Measurements from ENCODE around the gene NHLRC2. TPM values are rescaled to one million over a fixed set of nuclear protein-coding genes. Genes with fewer than 3 reads are reported as not detected.

NHLRC2 gene
- total RNA-seq, 1 experiment from 2014 or later = 30.8 TPM

- CTCF ChIA-PET = no interaction called here
- intact Hi-C loops (cut with micrococcal nuclease; ENCODE audit: unreplicated experiment) = no loop called here
Observed at GRCh38 chr10:113927440-113927839, 73.0 kb downstream of the NHLRC2 start.

GRCh38 chr10:113928830-113929229, 74.4 kb downstream of the NHLRC2 start:
- no peaks in the 10 kb centered on the region for H3K4me1 ChIP-seq
- Mint-ChIP-seq H3K4me1 (ENCODE audit: low read depth, unreplicated experiment) (no peaks in the 10 kb centered on the region), H3K9me3 (ENCODE audit: unreplicated experiment) (no peaks in the 10 kb centered on the region), H3K4me3 (ENCODE audit: unreplicated experiment) (no peak overlapping the region), H3K27ac (ENCODE audit: unreplicated experiment) (no peak overlapping the region), H3K27me3 (ENCODE audit: insufficient read depth, unreplicated experiment) (no peaks in the 10 kb centered on the region), H3K36me3 (ENCODE audit: insufficient read depth, unreplicated experiment) (peaks cover 2% of the 10 kb centered on the region)
- TF ChIP-seq CTCF (IDR thresholded peaks at IDR 0.05; ENCODE audit: insufficient read depth in 1 of 2, low read depth in 1 of 2, low read length in 1 of 2, severe bottlenecking in 1 of 2, unreplicated experiment in 1 of 2) = no peak
- DNase-seq = no peak
- peaks cover 6% of the 10 kb centered on the region; the same call in 1 of the 2 replicates for H3K9me3 ChIP-seq
- BruUV-seq (replicated peaks) = no TSS peak
- no peaks in the 10 kb centered on the region for H3K36me3 ChIP-seq (ENCODE audit: control insufficient read depth, insufficient read depth, low read length)
- no peaks in the 10 kb centered on the region for H3K27me3 ChIP-seq (replicated peaks; ENCODE audit: control insufficient read depth, insufficient read depth, low read length)
- ChIA-PET POLR2A (no interaction called here), CTCF (no interaction called here)
- H3K4me3 ChIP-seq (ENCODE audit: low read depth, low read length) = no peak overlapping the region
- intact Hi-C loops (cut with micrococcal nuclease; ENCODE audit: unreplicated experiment) = no loop called here

More at GRCh38 chr10:113927440-113927839, 73.0 kb downstream of the NHLRC2 start:
- Histone ChIP-seq H3K9me3 (peaks cover 6% of the 10 kb centered on the region; the same call in 1 of the 2 replicates), H3K36me3 (ENCODE audit: control insufficient read depth, insufficient read depth, low read length) (no peaks in the 10 kb centered on the region), H3K27me3 (replicated peaks; ENCODE audit: control insufficient read depth, insufficient read depth, low read length) (no peaks in the 10 kb centered on the region), H3K4me1 (no peaks in the 10 kb centered on the region), H3K4me3 (ENCODE audit: low read depth, low read length) (no peak overlapping the region)
- Mint-ChIP-seq H3K4me3 (ENCODE audit: unreplicated experiment) (no peak overlapping the region), H3K27ac (ENCODE audit: unreplicated experiment) (no peak overlapping the region), H3K4me1 (ENCODE audit: low read depth, unreplicated experiment) (peaks cover 5% of the 10 kb centered on the region), H3K27me3 (ENCODE audit: insufficient read depth, unreplicated experiment) (no peaks in the 10 kb centered on the region), H3K9me3 (ENCODE audit: unreplicated experiment) (no peaks in the 10 kb centered on the region), H3K36me3 (ENCODE audit: insufficient read depth, unreplicated experiment) (peaks cover 8% of the 10 kb centered on the region)
- no TSS peak for BruUV-seq (replicated peaks)
- no peak for DNase-seq
- TF ChIP-seq CTCF (IDR thresholded peaks at IDR 0.05; ENCODE audit: insufficient read depth in 1 of 2, low read depth in 1 of 2, low read length in 1 of 2, severe bottlenecking in 1 of 2, unreplicated experiment in 1 of 2) = no peak
- POLR2A ChIA-PET = no interaction called here

- Mint-ChIP-seq H3K27me3 (ENCODE audit: insufficient read depth, unreplicated experiment) (no peaks in the 10 kb centered on the region), H3K4me3 (ENCODE audit: unreplicated experiment) (no peak overlapping the region), H3K9me3 (ENCODE audit: unreplicated experiment) (no peaks in the 10 kb centered on the region), H3K27ac (ENCODE audit: unreplicated experiment) (no peak overlapping the region), H3K36me3 (ENCODE audit: insufficient read depth, unreplicated experiment) (no peaks in the 10 kb centered on the region), H3K4me1 (ENCODE audit: low read depth, unreplicated experiment) (no peaks in the 10 kb centered on the region)
- H3K4me1 ChIP-seq = no peaks in the 10 kb centered on the region
- H3K27me3 ChIP-seq (replicated peaks; ENCODE audit: control insufficient read depth, insufficient read depth, low read length) = no peaks in the 10 kb centered on the region
- ChIA-PET POLR2A (no interaction called here), CTCF (no interaction called here)
- intact Hi-C loops (cut with micrococcal nuclease; ENCODE audit: unreplicated experiment) = no loop called here
- no TSS peak for BruUV-seq (replicated peaks)
- DNase-seq = no peak
- no peaks in the 10 kb centered on the region for H3K36me3 ChIP-seq (ENCODE audit: control insufficient read depth, insufficient read depth, low read length)
- peaks cover 6% of the 10 kb centered on the region; the same call in 1 of the 2 replicates for H3K9me3 ChIP-seq
- no peak overlapping the region for H3K4me3 ChIP-seq (ENCODE audit: low read depth, low read length)
- no peak for TF ChIP-seq CTCF (IDR thresholded peaks at IDR 0.05; ENCODE audit: insufficient read depth in 1 of 2, low read depth in 1 of 2, low read length in 1 of 2, severe bottlenecking in 1 of 2, unreplicated experiment in 1 of 2)
Observed at GRCh38 chr10:113929522-113929921, 75.1 kb downstream of the NHLRC2 start.

Data from Caco-2 (cell line).